ENCODE measurements around the gene CTDSPL. TPM values are rescaled to one million over a fixed set of nuclear protein-coding genes. Genes with fewer than 3 reads are reported as not detected.

CTDSPL gene
- total and polyA plus RNA-seq, 10 of the 15 experiments (the other 5 are each of a cell fraction or from before 2014, with no cell fraction given): 0.05 to 0.51 (median 0.18) TPM; not detected in 6

- no peak for ATAC-seq
- Histone ChIP-seq H2AFZ (ENCODE audit: control insufficient read depth, low read depth, low read length) (no peak overlapping the region), H3K4me3 (no peak overlapping the region), H3K27me3 (replicated peaks in 1 of 2; ENCODE audit: control insufficient read depth in 2 of 2, insufficient read depth in 2 of 2, low read length in 1 of 2) (no peaks in the 10 kb centered on the region; a peak in 1 of 4 replicates), H3K4me2 (ENCODE audit: control insufficient read depth, insufficient read depth) (no peak overlapping the region), H3K79me2 (ENCODE audit: control insufficient read depth, insufficient read depth, low read length) (no peaks in the 10 kb centered on the region), H3K36me3 (ENCODE audit: control insufficient read depth in 2 of 2, insufficient read depth in 2 of 2, low read length in 1 of 2) (no peaks in the 10 kb centered on the region), H3K9ac (ENCODE audit: control insufficient read depth, insufficient read depth, low read length) (no peak overlapping the region), H3K9me3 (replicated peaks; ENCODE audit: control insufficient read depth, insufficient read depth, low read length) (no peaks in the 10 kb centered on the region), H4K20me1 (ENCODE audit: control insufficient read depth, insufficient read depth) (no peaks in the 10 kb centered on the region), H3K27ac (ENCODE audit: control insufficient read depth, insufficient read depth) (no peak overlapping the region), H3K4me1 (ENCODE audit: control insufficient read depth, insufficient read depth, low read length) (no peaks in the 10 kb centered on the region)
- in situ Hi-C loops (cut with MboI): no loop called here
- ChIA-PET CTCF (no interaction called here), SMC1A (ENCODE audit: uncharacterized antibody, unreplicated experiment) (no interaction called here), RAD21 (ENCODE audit: unreplicated experiment) (no interaction called here), POLR2A (no interaction called here)
- DNase-seq (ENCODE audit: low read depth, low spot score): no peak
- WGBS (ENCODE audit: insufficient coverage, insufficient replicate concordance, low lambda C conversion rate, missing lambda C conversion rate): 20% methylated on average over 5 of the region's 5 CpGs
- no peak for FAIRE-seq
- BruUV-seq (replicated peaks): no TSS peak
- intact Hi-C loops (cut with micrococcal nuclease; ENCODE audit: unreplicated experiment): no loop called here
- no peak for TF ChIP-seq MTA2 (IDR thresholded peaks at IDR 0.05; ENCODE audit: low read depth)
- no peak for TF ChIP-seq RAD21 (IDR thresholded peaks at IDR 0.05; ENCODE audit: insufficient read depth, low read depth, low read length)
- no peak for TF ChIP-seq NFYA (IDR thresholded peaks at IDR 0.05; ENCODE audit: borderline replicate concordance, low read depth, low read length)
- no peak for TF ChIP-seq TCF3 (IDR thresholded peaks at IDR 0.05; ENCODE audit: borderline replicate concordance, insufficient read depth, low read depth, low read length)
- TF ChIP-seq PAX5 (IDR thresholded peaks at IDR 0.05; ENCODE audit: borderline replicate concordance, low read depth, low read length): no peak
- TF ChIP-seq MXI1 (IDR thresholded peaks at IDR 0.05; ENCODE audit: low read depth, low read length): no peak
- TF ChIP-seq ZBTB33 (IDR thresholded peaks at IDR 0.05): no peak
- no peak for TF ChIP-seq NBN (IDR thresholded peaks at IDR 0.05)
- no peak for TF ChIP-seq USF1 (IDR thresholded peaks at IDR 0.05; ENCODE audit: borderline replicate concordance, extremely low read length, insufficient read depth, low read depth, low read length)
- TF ChIP-seq KDM1A (IDR thresholded peaks at IDR 0.05; ENCODE audit: borderline replicate concordance): no peak
- no peak for TF ChIP-seq NR2F1 (conservative IDR thresholded peaks at IDR 0.05)
- TF ChIP-seq ZNF24 (IDR thresholded peaks at IDR 0.05): no peak
- no peak for TF ChIP-seq PAX8 (IDR thresholded peaks at IDR 0.05)
- no peak for TF ChIP-seq RFX5 (IDR thresholded peaks at IDR 0.05; ENCODE audit: low read depth, low read length)
- no peak for TF ChIP-seq SP1 (IDR thresholded peaks at IDR 0.05; ENCODE audit: low read depth, low read length)
These were observed 59.3 kb downstream of the CTDSPL start for GRCh38 chr3:37921025-37921424.

Measured in GM12878 (cell line).